ENCODE results near the gene AGPAT1. TPM values are rescaled to one million over a fixed set of nuclear protein-coding genes. Genes with fewer than 3 reads are reported as not detected.

AGPAT1 gene
- total RNA-seq, 1 experiment from 2014 or later = 22.8 TPM

- Histone ChIP-seq H3K27me3 (no peaks in the 10 kb centered on the region), H3K9me3 (no peaks in the 10 kb centered on the region), H3K4me3 (no peak overlapping the region), H3K36me3 (no peaks in the 10 kb centered on the region)
- DNase-seq = no peak
These were observed 5.3 kb upstream of the AGPAT1 start for GRCh38 chr6:32181148-32181702.

- H3K4me3 ChIP-seq = no peak overlapping the region
- H3K27me3 ChIP-seq = no peaks in the 10 kb centered on the region
- H3K36me3 ChIP-seq = no peaks in the 10 kb centered on the region
- DNase-seq = no peak
- H3K9me3 ChIP-seq = no peaks in the 10 kb centered on the region
These were observed 4.0 kb upstream of the AGPAT1 start for GRCh38 chr6:32179766-32180405.

- no peaks in the 10 kb centered on the region for H3K9me3 ChIP-seq
- no peaks in the 10 kb centered on the region for H3K36me3 ChIP-seq
- H3K27me3 ChIP-seq = no peaks in the 10 kb centered on the region
- DNase-seq = no peak
- peak overlapping the region; percentile 66 for H3K4me3 ChIP-seq
These were observed 2.9 kb upstream of the AGPAT1 start for GRCh38 chr6:32178547-32179440.

GRCh38 chr6:32177788-32178546 lies 2.1 kb upstream of the AGPAT1 start, which contains the start of gene RNF5:
Gene RNF5, plus strand, starts transcription at chr6:32178405. Its CDS starts 107 bp downstream, at chr6:32178512.
- no peaks in the 10 kb centered on the region for H3K9me3 ChIP-seq
- H3K27me3 ChIP-seq = no peaks in the 10 kb centered on the region
- no peaks in the 10 kb centered on the region for H3K36me3 ChIP-seq
- DNase-seq = peak; percentile 95
- peak within 1 kb of the TSS; percentile 66 for H3K4me3 ChIP-seq

- no peaks in the 10 kb centered on the region for H3K36me3 ChIP-seq
- no peaks in the 10 kb centered on the region for H3K9me3 ChIP-seq
- DNase-seq = no peak
- no peaks in the 10 kb centered on the region for H3K27me3 ChIP-seq
- H3K4me3 ChIP-seq = peak overlapping the region; percentile 66
These were observed 1.4 kb upstream of the AGPAT1 start for GRCh38 chr6:32177183-32177787.

GRCh38 chr6:32176476-32177182 lies 745 bp upstream of the AGPAT1 start:
- H3K27me3 ChIP-seq = no peaks in the 10 kb centered on the region
- H3K9me3 ChIP-seq = no peaks in the 10 kb centered on the region
- H3K4me3 ChIP-seq = peak overlapping the region; percentile 66
- no peaks in the 10 kb centered on the region for H3K36me3 ChIP-seq
- DNase-seq = no peak

- Histone ChIP-seq H3K27me3 (no peaks in the 10 kb centered on the region), H3K4me3 (peak overlapping the region; percentile 66), H3K36me3 (no peaks in the 10 kb centered on the region), H3K9me3 (no peaks in the 10 kb centered on the region)
- DNase-seq = no peak
These were observed 568 bp downstream of the AGPAT1 start for GRCh38 chr6:32175322-32175710.

- no peak for DNase-seq
- H3K36me3 ChIP-seq = no peaks in the 10 kb centered on the region
- no peak overlapping the region for H3K4me3 ChIP-seq
- no peaks in the 10 kb centered on the region for H3K27me3 ChIP-seq
- H3K9me3 ChIP-seq = no peaks in the 10 kb centered on the region
These were observed 1.5 kb downstream of the AGPAT1 start for GRCh38 chr6:32174416-32174815.

- H3K9me3 ChIP-seq = no peaks in the 10 kb centered on the region
- H3K27me3 ChIP-seq = no peaks in the 10 kb centered on the region
- no peaks in the 10 kb centered on the region for H3K36me3 ChIP-seq
- H3K4me3 ChIP-seq = no peak overlapping the region
- DNase-seq = no peak
These were observed 2.7 kb downstream of the AGPAT1 start for GRCh38 chr6:32173051-32173727.

- Histone ChIP-seq H3K27me3 (no peaks in the 10 kb centered on the region), H3K9me3 (no peaks in the 10 kb centered on the region), H3K4me3 (no peak overlapping the region), H3K36me3 (no peaks in the 10 kb centered on the region)
- DNase-seq = no peak
These were observed 4.7 kb downstream of the AGPAT1 start for GRCh38 chr6:32171234-32171633.

- H3K4me3 ChIP-seq = no peak overlapping the region
- H3K36me3 ChIP-seq = no peaks in the 10 kb centered on the region
- H3K9me3 ChIP-seq = no peaks in the 10 kb centered on the region
- H3K27me3 ChIP-seq = no peaks in the 10 kb centered on the region
- no peak for DNase-seq
These were observed 5.6 kb downstream of the AGPAT1 start for GRCh38 chr6:32170294-32170693.

- Histone ChIP-seq H3K4me3 (no peak overlapping the region), H3K27me3 (no peaks in the 10 kb centered on the region), H3K9me3 (no peaks in the 10 kb centered on the region), H3K36me3 (no peaks in the 10 kb centered on the region)
- DNase-seq = no peak
These were observed 6.9 kb downstream of the AGPAT1 start for GRCh38 chr6:32168807-32169591.

- H3K27me3 ChIP-seq = no peaks in the 10 kb centered on the region
- H3K9me3 ChIP-seq = no peaks in the 10 kb centered on the region
- no peak overlapping the region for H3K4me3 ChIP-seq
- DNase-seq = no peak
- H3K36me3 ChIP-seq = no peaks in the 10 kb centered on the region
These were observed 7.5 kb downstream of the AGPAT1 start for GRCh38 chr6:32168350-32168749.

- no peak for DNase-seq
- Histone ChIP-seq H3K4me3 (no peak overlapping the region), H3K36me3 (no peaks in the 10 kb centered on the region), H3K9me3 (no peaks in the 10 kb centered on the region), H3K27me3 (no peaks in the 10 kb centered on the region)
These were observed 8.1 kb downstream of the AGPAT1 start for GRCh38 chr6:32167761-32168262.

Measured in MG63 (cell line).